WTC11 (cell line): ENCODE measurements around the gene PXN.

Experiments used
- JUN ChIP-seq: sonication (generic); formaldehyde crosslinking; IDR thresholded peaks from 2 replicates; pipeline ENCODE4 v1.8.0; 2023; ENCODE audit warnings: mild to moderate bottlenecking, missing genetic modification reagents
- OVOL2 ChIP-seq: fragments of 250-450 bp; sonication (Bioruptor Pico); IDR thresholded peaks from 2 replicates; pipeline ENCODE4 v1.9.0; 2021; ENCODE audit warnings: mild to moderate bottlenecking, borderline replicate concordance
- TF ChIP-seq, protein P1 (sequence below): fragments of 200-600 bp; IDR thresholded peaks from 2 replicates; pipeline ENCODE4 v1.8.0; 2022; ENCODE audit warnings: antibody characterized with exemption
- TF ChIP-seq, protein P2 (sequence below): sonication (generic); formaldehyde crosslinking; IDR thresholded peaks from 2 replicates; pipeline ENCODE4 v1.8.1; 2022; ENCODE audit warnings: mild to moderate bottlenecking, moderate library complexity, missing genetic modification reagents
- TF ChIP-seq, protein P3 (sequence below): sonication (generic); formaldehyde crosslinking; IDR thresholded peaks from 2 replicates; pipeline ENCODE4 v1.8.1; 2022; ENCODE audit warnings: low read depth, missing genetic modification reagents, borderline replicate concordance

DNA sequence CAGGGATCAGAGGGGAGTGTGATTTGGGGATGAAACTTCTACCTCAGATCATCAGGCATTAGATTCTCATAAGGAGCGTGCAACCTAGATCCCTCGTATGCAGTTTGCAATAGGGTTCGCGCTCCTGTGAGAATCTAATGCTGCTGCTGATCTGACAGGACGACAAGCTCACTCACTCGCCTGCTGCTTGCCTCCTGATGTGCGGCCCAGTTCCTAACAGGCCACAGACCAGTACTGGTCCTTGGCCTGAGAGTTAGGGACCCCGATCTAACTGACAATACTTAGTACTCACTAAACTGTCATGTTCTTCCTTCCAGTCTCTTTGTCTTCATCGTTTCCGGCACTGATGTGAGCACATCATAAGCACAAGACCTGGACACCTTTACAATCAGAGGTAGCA lies 59.3 kb downstream of the PXN start:
- TF ChIP-seq OVOL2 (CRISPR knock-in tag) = no peak
- TF ChIP-seq, protein P1, sequence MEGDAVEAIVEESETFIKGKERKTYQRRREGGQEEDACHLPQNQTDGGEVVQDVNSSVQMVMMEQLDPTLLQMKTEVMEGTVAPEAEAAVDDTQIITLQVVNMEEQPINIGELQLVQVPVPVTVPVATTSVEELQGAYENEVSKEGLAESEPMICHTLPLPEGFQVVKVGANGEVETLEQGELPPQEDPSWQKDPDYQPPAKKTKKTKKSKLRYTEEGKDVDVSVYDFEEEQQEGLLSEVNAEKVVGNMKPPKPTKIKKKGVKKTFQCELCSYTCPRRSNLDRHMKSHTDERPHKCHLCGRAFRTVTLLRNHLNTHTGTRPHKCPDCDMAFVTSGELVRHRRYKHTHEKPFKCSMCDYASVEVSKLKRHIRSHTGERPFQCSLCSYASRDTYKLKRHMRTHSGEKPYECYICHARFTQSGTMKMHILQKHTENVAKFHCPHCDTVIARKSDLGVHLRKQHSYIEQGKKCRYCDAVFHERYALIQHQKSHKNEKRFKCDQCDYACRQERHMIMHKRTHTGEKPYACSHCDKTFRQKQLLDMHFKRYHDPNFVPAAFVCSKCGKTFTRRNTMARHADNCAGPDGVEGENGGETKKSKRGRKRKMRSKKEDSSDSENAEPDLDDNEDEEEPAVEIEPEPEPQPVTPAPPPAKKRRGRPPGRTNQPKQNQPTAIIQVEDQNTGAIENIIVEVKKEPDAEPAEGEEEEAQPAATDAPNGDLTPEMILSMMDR = no peak
- no peak for TF ChIP-seq JUN
- TF ChIP-seq, protein P2, sequence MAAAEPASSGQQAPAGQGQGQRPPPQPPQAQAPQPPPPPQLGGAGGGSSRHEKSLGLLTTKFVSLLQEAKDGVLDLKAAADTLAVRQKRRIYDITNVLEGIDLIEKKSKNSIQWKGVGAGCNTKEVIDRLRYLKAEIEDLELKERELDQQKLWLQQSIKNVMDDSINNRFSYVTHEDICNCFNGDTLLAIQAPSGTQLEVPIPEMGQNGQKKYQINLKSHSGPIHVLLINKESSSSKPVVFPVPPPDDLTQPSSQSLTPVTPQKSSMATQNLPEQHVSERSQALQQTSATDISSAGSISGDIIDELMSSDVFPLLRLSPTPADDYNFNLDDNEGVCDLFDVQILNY (CRISPR knock-in tag) = no peak
- TF ChIP-seq, protein P3, sequence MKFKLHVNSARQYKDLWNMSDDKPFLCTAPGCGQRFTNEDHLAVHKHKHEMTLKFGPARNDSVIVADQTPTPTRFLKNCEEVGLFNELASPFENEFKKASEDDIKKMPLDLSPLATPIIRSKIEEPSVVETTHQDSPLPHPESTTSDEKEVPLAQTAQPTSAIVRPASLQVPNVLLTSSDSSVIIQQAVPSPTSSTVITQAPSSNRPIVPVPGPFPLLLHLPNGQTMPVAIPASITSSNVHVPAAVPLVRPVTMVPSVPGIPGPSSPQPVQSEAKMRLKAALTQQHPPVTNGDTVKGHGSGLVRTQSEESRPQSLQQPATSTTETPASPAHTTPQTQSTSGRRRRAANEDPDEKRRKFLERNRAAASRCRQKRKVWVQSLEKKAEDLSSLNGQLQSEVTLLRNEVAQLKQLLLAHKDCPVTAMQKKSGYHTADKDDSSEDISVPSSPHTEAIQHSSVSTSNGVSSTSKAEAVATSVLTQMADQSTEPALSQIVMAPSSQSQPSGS (CRISPR knock-in tag) = no peak
